Right lobe of liver (tissue), 4 donors: ENCODE measurements around the gene ROMO1.

Experiments
- CTCF ChIP-seq, 4 donors: fragments of 200-600 bp in 3 of 4; fragments of 450-650 bp in 1 of 4; IDR thresholded peaks; one replicate each; pipeline versions ENCODE4 v1.5.1 to v1.8.0; 2016 to 2022; ENCODE audit warnings: antibody characterized with exemption in 4 of 4, mild to moderate bottlenecking in 2 of 4
- POLR2A ChIP-seq: fragments of 450-650 bp; IDR thresholded peaks from one replicate; pipeline ENCODE4 v1.6.1; 2017; ENCODE audit warnings: antibody characterized with exemption, mild to moderate bottlenecking
- donor health status: DM: no; HTN: no; CAD: no.
- donor health status: DM: no; HTN: no; CAD: no.
- donor health status: DM: no; HTN: yes; CAD: no.

DNA sequence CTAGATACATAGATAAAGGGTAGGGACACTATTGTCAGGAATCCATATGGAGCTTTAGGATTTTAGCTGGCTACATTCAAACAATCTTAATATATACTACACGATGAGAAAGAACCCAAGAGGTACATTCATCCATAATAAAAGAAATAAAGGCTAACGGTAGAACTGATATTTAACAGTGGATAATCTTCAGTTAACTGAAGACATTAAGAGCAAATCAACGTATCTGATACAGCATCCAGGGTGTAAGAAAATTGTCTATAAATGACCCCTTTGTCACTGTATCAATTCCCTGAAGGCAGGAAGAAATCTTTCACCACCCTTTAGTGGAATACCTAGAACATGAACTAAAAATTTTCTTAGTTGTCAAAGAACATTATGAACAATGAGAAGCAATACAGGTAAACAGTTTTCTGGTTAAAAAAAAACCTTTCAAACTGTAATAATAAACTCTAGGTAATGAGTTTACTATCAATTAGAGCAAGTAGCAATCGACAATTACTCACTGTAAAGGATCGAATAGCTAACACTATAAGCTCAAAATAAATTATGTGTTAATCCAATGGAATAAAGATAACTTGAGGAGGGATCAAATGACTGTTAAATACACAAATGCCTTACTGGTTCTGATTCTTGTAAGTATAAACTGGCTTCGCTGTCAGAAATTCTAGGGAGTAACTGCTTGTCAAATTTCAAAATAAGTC is 11.8 kb downstream of the ROMO1 start:
- no peak for TF ChIP-seq POLR2A
- no peak for TF ChIP-seq CTCF (IDR thresholded peaks at IDR 0.05)
